ENCODE data around the gene SP140L.
"Not testable (repeated sequence)": the region's sequence is repeated elsewhere in the genome, so short reads cannot be mapped to it uniquely, and the experiment has no call there.

GRCh38 chr2:230398698-230399097 is 71.7 kb downstream of the SP140L start:
- TF ChIP-seq CTCF (IDR thresholded peaks at IDR 0.05); ZFX (IDR thresholded peaks at IDR 0.05; ENCODE audit: borderline replicate concordance): not testable (repeated sequence)
